ENCODE measurements around the gene PITRM1.
"Not testable (repeated sequence)": the region's sequence is repeated elsewhere in the genome, so short reads cannot be mapped to it uniquely, and the experiment has no call there.

Gene PITRM1

GRCh38 chr10:3172446-3173170 lies at the start of gene PITRM1:
PITRM1 (minus strand) TSS chr10:3172782; CDS start chr10:3172772, 10 bp downstream.
- H3K4me1 Mint-ChIP-seq = peaks cover 10% of the 10 kb centered on the region
- peaks cover 14% of the 10 kb centered on the region for H3K27me3 Mint-ChIP-seq (ENCODE audit: low read depth, poor library complexity)
- peak within 1 kb of the TSS; percentile 27 for H3K27ac Mint-ChIP-seq
- H3K36me3 Mint-ChIP-seq (ENCODE audit: low read depth) = peaks cover 18% of the 10 kb centered on the region
- TF ChIP-seq CTCF (IDR thresholded peaks at IDR 0.05) = no peak
- peaks cover 1% of the 10 kb centered on the region for H3K9me3 Mint-ChIP-seq
- peak; percentile 99 for DNase-seq
- peak within 1 kb of the TSS; percentile 89 for H3K4me3 Mint-ChIP-seq

GRCh38 chr10:3222068-3222467 lies 49.5 kb upstream of the PITRM1 start:
- peaks cover 4% of the 10 kb centered on the region for H3K36me3 Mint-ChIP-seq (ENCODE audit: low read depth)
- H3K27ac Mint-ChIP-seq = no peak overlapping the region
- peak; percentile 29 for TF ChIP-seq CTCF (IDR thresholded peaks at IDR 0.05)
- DNase-seq = no peak
- H3K9me3 Mint-ChIP-seq = peaks cover 10% of the 10 kb centered on the region
- no peak overlapping the region for H3K4me3 Mint-ChIP-seq
- H3K27me3 Mint-ChIP-seq (ENCODE audit: low read depth, poor library complexity) = peaks cover 4% of the 10 kb centered on the region
- H3K4me1 Mint-ChIP-seq = no peaks in the 10 kb centered on the region

GRCh38 chr10:3221601-3222000 lies 49.0 kb upstream of the PITRM1 start:
- DNase-seq; H3K4me1 Mint-ChIP-seq; H3K27me3 Mint-ChIP-seq (ENCODE audit: low read depth, poor library complexity); H3K4me3 Mint-ChIP-seq; H3K36me3 Mint-ChIP-seq (ENCODE audit: low read depth); H3K27ac Mint-ChIP-seq: not testable (repeated sequence)
- peaks cover 10% of the 10 kb centered on the region for H3K9me3 Mint-ChIP-seq

GRCh38 chr10:3220853-3221252 lies 48.3 kb upstream of the PITRM1 start:
- H3K36me3 Mint-ChIP-seq (ENCODE audit: low read depth) = peaks cover 4% of the 10 kb centered on the region
- H3K4me1 Mint-ChIP-seq = no peaks in the 10 kb centered on the region

GRCh38 chr10:3219021-3219628 lies 46.5 kb upstream of the PITRM1 start:
- DNase-seq; H3K4me3 Mint-ChIP-seq; H3K36me3 Mint-ChIP-seq (ENCODE audit: low read depth); H3K27ac Mint-ChIP-seq; H3K27me3 Mint-ChIP-seq (ENCODE audit: low read depth, poor library complexity): not testable (repeated sequence)
- Mint-ChIP-seq H3K4me1 (peaks cover 15% of the 10 kb centered on the region), H3K9me3 (peaks cover 10% of the 10 kb centered on the region)

More at GRCh38 chr10:3220853-3221252, 48.3 kb upstream of the PITRM1 start:
- DNase-seq = no peak
- H3K27me3 Mint-ChIP-seq (ENCODE audit: low read depth, poor library complexity) = peaks cover 4% of the 10 kb centered on the region
- peaks cover 10% of the 10 kb centered on the region for H3K9me3 Mint-ChIP-seq
- no peak overlapping the region for H3K4me3 Mint-ChIP-seq
- H3K27ac Mint-ChIP-seq = no peak overlapping the region
- TF ChIP-seq CTCF (IDR thresholded peaks at IDR 0.05) = no peak

GRCh38 chr10:3217853-3218252 lies 45.3 kb upstream of the PITRM1 start:
- H3K9me3 Mint-ChIP-seq = peaks cover 10% of the 10 kb centered on the region

More at GRCh38 chr10:3217853-3218252, 45.3 kb upstream of the PITRM1 start:
- H3K4me3 Mint-ChIP-seq = no peak overlapping the region
- peaks cover 28% of the 10 kb centered on the region for H3K4me1 Mint-ChIP-seq
- no peak overlapping the region for H3K27ac Mint-ChIP-seq
- no peak for TF ChIP-seq CTCF (IDR thresholded peaks at IDR 0.05)
- peaks cover 4% of the 10 kb centered on the region for H3K27me3 Mint-ChIP-seq (ENCODE audit: low read depth, poor library complexity)
- peaks cover 4% of the 10 kb centered on the region for H3K36me3 Mint-ChIP-seq (ENCODE audit: low read depth)
- no peak for DNase-seq

Measured in nephron progenitor cell (in vitro differentiated cells).